Gastrocnemius medialis (tissue), 4 donors: ENCODE data around the gene MSANTD3. TPM values are rescaled to one million over a fixed set of nuclear protein-coding genes. Genes with fewer than 3 reads are reported as not detected.
"Not testable (repeated sequence)": the region's sequence is repeated elsewhere in the genome, so short reads cannot be mapped to it uniquely, and the experiment has no call there.

Source experiments
- ATAC-seq, 2 donors: fragments of 150-250 bp; one replicate each; pipeline ENCODE4 v1.9.1; 2016
- DNase-seq, 2 donors: peaks; one replicate each; pipeline ENCODE4 v3.0.0-alpha.2; 2019
- H3K27ac ChIP-seq, 4 donors: fragments of 200-600 bp; sonication (generic); 1 replicate in 1 of 4; 2 replicates in 3 of 4; pipeline ENCODE4 v1.5.1; 2016 to 2018; ENCODE audit warnings: mild to moderate bottlenecking in 2 of 4, moderate library complexity in 1 of 4
- H3K27me3 ChIP-seq, 3 donors: fragments of 200-600 bp; sonication (generic) in 2 of 3; 1 replicate in 1 of 3; 2 replicates in 2 of 3; pipeline versions ENCODE4 v1.5.1 to v1.6.0; 2016 to 2019; ENCODE audit warnings: mild to moderate bottlenecking in 1 of 3, moderate library complexity in 1 of 3
- H3K36me3 ChIP-seq, 2 donors: fragments of 200-600 bp; sonication (generic) in 1 of 2; one replicate each; pipeline ENCODE4 v1.5.1; 2017 to 2018
- H3K4me1 ChIP-seq, 2 donors: fragments of 200-600 bp; sonication (generic) in 1 of 2; one replicate each; pipeline ENCODE4 v1.5.1; 2016 to 2017; ENCODE audit warnings: mild to moderate bottlenecking in 2 of 2
- H3K4me3 ChIP-seq, 4 donors: fragments of 200-600 bp; sonication (generic) in 3 of 4; 1 replicate in 1 of 4; 2 replicates in 3 of 4; pipeline ENCODE4 v1.5.1; 2016 to 2019; ENCODE audit warnings: mild to moderate bottlenecking in 2 of 4
- H3K9me3 ChIP-seq, 3 donors: fragments of 200-600 bp; sonication (generic) in 2 of 3; 1 replicate in 1 of 3; 2 replicates in 2 of 3; pipeline ENCODE4 v1.5.1; 2016 to 2019
- CTCF ChIP-seq, 5 experiments: fragments of 450-650 bp in 3 of 5; fragments of 200-600 bp in 2 of 5; sonication (generic) in 2 of 5; IDR thresholded peaks in 4 of 5; conservative IDR thresholded peaks in 1 of 5; 1 replicate in 4 of 5; 2 replicates in 1 of 5; pipeline ENCODE4 v1.5.1; 2016 to 2019; ENCODE audit warnings: antibody characterized with exemption in 5 of 5, mild to moderate bottlenecking in 3 of 5, moderate library complexity in 3 of 5
- POLR2A ChIP-seq, 2 donors: fragments of 450-650 bp; IDR thresholded peaks; one replicate each; pipeline ENCODE4 v1.6.1; 2017; ENCODE audit warnings: antibody characterized with exemption in 2 of 2, mild to moderate bottlenecking in 2 of 2, moderate library complexity in 2 of 2
- in situ Hi-C, 4 donors: fragments of 200-750 bp; cut with MboI; loops; one replicate each; pipeline versions ENCODE4 v1.15.0 to v1.8.0; 2017; ENCODE audit warnings: low sequenced_read_pairs in 4 of 4
- intact Hi-C: fragments of 100-400 bp; cut with DNase I; formaldehyde crosslinking; loops from one replicate; pipeline ENCODE4 v1.15.1; 2023; ENCODE audit warnings: low total_unique reads
- total RNA-seq, 4 donors: library from RNA; depleted of rRNA; stranded (reverse); fragments of >200 nt; gene quantifications; one replicate each; pipeline versions ENCODE4 v1.1.0 to v1.2.3, GENCODE V29; 2016

MSANTD3 gene
- total RNA-seq, 4 donors from 2014 or later, result 23.3 to 62.6 (median 40.1) TPM

GRCh38 chr9:100417815-100418214 is 9.1 kb upstream of the MSANTD3 start:
- intact Hi-C loops, result no loop called here
- TF ChIP-seq CTCF (IDR thresholded peaks at IDR 0.05 in 4 of 5, conservative IDR thresholded peaks at IDR 0.05 in 1 of 5) (no peak), POLR2A (IDR thresholded peaks at IDR 0.05) (no peak)
- H3K36me3 ChIP-seq, result no peaks in the 10 kb centered on the region
- no peak overlapping the region for H3K4me3 ChIP-seq
- in situ Hi-C loops, result no loop called here
- no peaks in the 10 kb centered on the region for H3K9me3 ChIP-seq
- H3K4me1 ChIP-seq, result no peaks in the 10 kb centered on the region
- H3K27me3 ChIP-seq, result peaks cover 0 to 4% (median 0%) of the 10 kb centered on the region in 3 donors
- DNase-seq (no peak), ATAC-seq (no peak)
- no peak overlapping the region for H3K27ac ChIP-seq

GRCh38 chr9:100419166-100419565 is 7.8 kb upstream of the MSANTD3 start:
- in situ Hi-C loops, result no loop called here
- TF ChIP-seq POLR2A (IDR thresholded peaks at IDR 0.05), result no peak
- no peak for TF ChIP-seq CTCF (IDR thresholded peaks at IDR 0.05 in 4 of 5, conservative IDR thresholded peaks at IDR 0.05 in 1 of 5)
- intact Hi-C loops, result no loop called here
- Histone ChIP-seq H3K27me3 (peaks cover 0 to 4% (median 0%) of the 10 kb centered on the region in 3 donors), H3K9me3 (no peaks in the 10 kb centered on the region), H3K27ac (no peak overlapping the region), H3K4me1 (no peaks in the 10 kb centered on the region), H3K4me3 (no peak overlapping the region), H3K36me3 (no peaks in the 10 kb centered on the region)
- DNase-seq (no peak), ATAC-seq (no peak)

- in situ Hi-C loops, H3K4me1 ChIP-seq, ATAC-seq, DNase-seq, H3K27ac ChIP-seq, H3K9me3 ChIP-seq, H3K27me3 ChIP-seq, H3K4me3 ChIP-seq, H3K36me3 ChIP-seq: not testable (repeated sequence)
- intact Hi-C loops, result loop anchor here (10.0 kb wide), 1 partner anchor 1056 kb away; no protein-coding TSS in a partner anchor
Measured at GRCh38 chr9:100421116-100421515, 5.8 kb upstream of the MSANTD3 start.

GRCh38 chr9:100425758-100426157 is 1.2 kb upstream of the MSANTD3 start:
- H3K36me3 ChIP-seq, result no peaks in the 10 kb centered on the region
- H3K4me3 ChIP-seq, result no peak overlapping the region
- no peaks in the 10 kb centered on the region for H3K27me3 ChIP-seq
- in situ Hi-C loops, result loop anchor here in 1 of 4 donors (25.0 kb wide), 1 partner anchor 162 kb away; the partner anchor contains the start of gene CAVIN4
- H3K27ac ChIP-seq, result peak overlapping the region; percentile 80 to 90 (median 85)
- TF ChIP-seq CTCF (IDR thresholded peaks at IDR 0.05 in 4 of 5, conservative IDR thresholded peaks at IDR 0.05 in 1 of 5) (no peak), POLR2A (IDR thresholded peaks at IDR 0.05) (no peak)
- no peaks in the 10 kb centered on the region for H3K9me3 ChIP-seq
- ATAC-seq (no peak), DNase-seq (no peak)
- intact Hi-C loops, result loop anchor here (1.0 to 10.0 kb wide), 8 partner anchors 42 to 1061 kb away; partner anchors contain the start of genes MRPL50, NR4A3, TEX10 and ZNF189
- peaks cover 26 to 32% of the 10 kb centered on the region in 2 donors for H3K4me1 ChIP-seq

- intact Hi-C loops, result loop anchor here (1.0 to 10.0 kb wide), 8 partner anchors 41 to 1061 kb away; partner anchors contain the start of genes MRPL50, NR4A3, TEX10 and ZNF189
- Histone ChIP-seq H3K9me3 (no peaks in the 10 kb centered on the region), H3K27ac (peak overlapping the region; percentile 80 to 90 (median 85)), H3K27me3 (no peaks in the 10 kb centered on the region), H3K4me1 (peaks cover 26 to 32% of the 10 kb centered on the region in 2 donors), H3K36me3 (no peaks in the 10 kb centered on the region), H3K4me3 (peak overlapping the region; percentile 67 to 88 (median 76))
- ATAC-seq (no peak), DNase-seq (no peak)
- in situ Hi-C loops, result loop anchor here in 1 of 4 donors (25.0 kb wide), 1 partner anchor 161 kb away; the partner anchor contains the start of gene CAVIN4
- TF ChIP-seq CTCF (IDR thresholded peaks at IDR 0.05 in 4 of 5, conservative IDR thresholded peaks at IDR 0.05 in 1 of 5) (no peak), POLR2A (IDR thresholded peaks at IDR 0.05) (no peak)
Measured at GRCh38 chr9:100426189-100426529, 784 bp upstream of the MSANTD3 start.
